ENCODE data around the gene BATF.

DNA sequence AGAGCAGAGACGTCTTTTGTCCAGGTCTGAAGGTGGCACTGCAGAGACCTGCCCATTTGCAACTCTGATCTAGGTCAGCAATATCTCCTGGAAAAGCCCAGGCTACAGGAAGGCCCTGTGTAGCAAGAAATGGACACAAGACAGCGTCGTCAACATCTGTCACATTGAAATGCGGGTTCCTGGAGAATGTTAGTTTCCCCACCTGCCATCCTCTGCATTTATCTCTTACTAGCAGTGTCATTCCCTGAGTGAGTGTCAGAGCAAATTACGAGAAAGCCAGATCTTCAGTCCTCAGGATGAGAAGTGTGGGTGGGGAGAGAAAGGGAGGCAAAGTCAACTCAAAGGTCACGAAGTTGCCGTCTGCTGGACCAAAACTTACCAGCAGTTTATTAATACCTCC, 28.8 kb downstream of the BATF start:
- TF ChIP-seq EP300 (IDR thresholded peaks at IDR 0.05; ENCODE audit: borderline replicate concordance) (no peak), RAD21 (IDR thresholded peaks at IDR 0.05; ENCODE audit: low read depth) (no peak), NFIC (IDR thresholded peaks at IDR 0.05) (no peak), YY1 (IDR thresholded peaks at IDR 0.05; ENCODE audit: low read depth) (no peak), TAF1 (IDR thresholded peaks at IDR 0.05; ENCODE audit: low read depth) (no peak), EGR1 (IDR thresholded peaks at IDR 0.05) (no peak), CREB1 (IDR thresholded peaks at IDR 0.05; ENCODE audit: low read depth) (no peak), FOXM1 (IDR thresholded peaks at IDR 0.05; ENCODE audit: borderline replicate concordance, low read depth) (no peak), ZBTB7A (IDR thresholded peaks at IDR 0.05; ENCODE audit: low read depth) (no peak)
- TF ChIP-seq, protein P1, sequence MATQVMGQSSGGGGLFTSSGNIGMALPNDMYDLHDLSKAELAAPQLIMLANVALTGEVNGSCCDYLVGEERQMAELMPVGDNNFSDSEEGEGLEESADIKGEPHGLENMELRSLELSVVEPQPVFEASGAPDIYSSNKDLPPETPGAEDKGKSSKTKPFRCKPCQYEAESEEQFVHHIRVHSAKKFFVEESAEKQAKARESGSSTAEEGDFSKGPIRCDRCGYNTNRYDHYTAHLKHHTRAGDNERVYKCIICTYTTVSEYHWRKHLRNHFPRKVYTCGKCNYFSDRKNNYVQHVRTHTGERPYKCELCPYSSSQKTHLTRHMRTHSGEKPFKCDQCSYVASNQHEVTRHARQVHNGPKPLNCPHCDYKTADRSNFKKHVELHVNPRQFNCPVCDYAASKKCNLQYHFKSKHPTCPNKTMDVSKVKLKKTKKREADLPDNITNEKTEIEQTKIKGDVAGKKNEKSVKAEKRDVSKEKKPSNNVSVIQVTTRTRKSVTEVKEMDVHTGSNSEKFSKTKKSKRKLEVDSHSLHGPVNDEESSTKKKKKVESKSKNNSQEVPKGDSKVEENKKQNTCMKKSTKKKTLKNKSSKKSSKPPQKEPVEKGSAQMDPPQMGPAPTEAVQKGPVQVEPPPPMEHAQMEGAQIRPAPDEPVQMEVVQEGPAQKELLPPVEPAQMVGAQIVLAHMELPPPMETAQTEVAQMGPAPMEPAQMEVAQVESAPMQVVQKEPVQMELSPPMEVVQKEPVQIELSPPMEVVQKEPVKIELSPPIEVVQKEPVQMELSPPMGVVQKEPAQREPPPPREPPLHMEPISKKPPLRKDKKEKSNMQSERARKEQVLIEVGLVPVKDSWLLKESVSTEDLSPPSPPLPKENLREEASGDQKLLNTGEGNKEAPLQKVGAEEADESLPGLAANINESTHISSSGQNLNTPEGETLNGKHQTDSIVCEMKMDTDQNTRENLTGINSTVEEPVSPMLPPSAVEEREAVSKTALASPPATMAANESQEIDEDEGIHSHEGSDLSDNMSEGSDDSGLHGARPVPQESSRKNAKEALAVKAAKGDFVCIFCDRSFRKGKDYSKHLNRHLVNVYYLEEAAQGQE (IDR thresholded peaks at IDR 0.05; ENCODE audit: low read depth) = no peak
- TF ChIP-seq, protein P2, sequence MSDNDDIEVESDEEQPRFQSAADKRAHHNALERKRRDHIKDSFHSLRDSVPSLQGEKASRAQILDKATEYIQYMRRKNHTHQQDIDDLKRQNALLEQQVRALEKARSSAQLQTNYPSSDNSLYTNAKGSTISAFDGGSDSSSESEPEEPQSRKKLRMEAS (IDR thresholded peaks at IDR 0.05) = no peak
- TF ChIP-seq, protein P3, sequence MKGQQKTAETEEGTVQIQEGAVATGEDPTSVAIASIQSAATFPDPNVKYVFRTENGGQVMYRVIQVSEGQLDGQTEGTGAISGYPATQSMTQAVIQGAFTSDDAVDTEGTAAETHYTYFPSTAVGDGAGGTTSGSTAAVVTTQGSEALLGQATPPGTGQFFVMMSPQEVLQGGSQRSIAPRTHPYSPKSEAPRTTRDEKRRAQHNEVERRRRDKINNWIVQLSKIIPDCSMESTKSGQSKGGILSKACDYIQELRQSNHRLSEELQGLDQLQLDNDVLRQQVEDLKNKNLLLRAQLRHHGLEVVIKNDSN (IDR thresholded peaks at IDR 0.05) = no peak

Data from Ishikawa (cell line).